ENCODE data around the gene ATXN10.

ATXN10 gene

DNA sequence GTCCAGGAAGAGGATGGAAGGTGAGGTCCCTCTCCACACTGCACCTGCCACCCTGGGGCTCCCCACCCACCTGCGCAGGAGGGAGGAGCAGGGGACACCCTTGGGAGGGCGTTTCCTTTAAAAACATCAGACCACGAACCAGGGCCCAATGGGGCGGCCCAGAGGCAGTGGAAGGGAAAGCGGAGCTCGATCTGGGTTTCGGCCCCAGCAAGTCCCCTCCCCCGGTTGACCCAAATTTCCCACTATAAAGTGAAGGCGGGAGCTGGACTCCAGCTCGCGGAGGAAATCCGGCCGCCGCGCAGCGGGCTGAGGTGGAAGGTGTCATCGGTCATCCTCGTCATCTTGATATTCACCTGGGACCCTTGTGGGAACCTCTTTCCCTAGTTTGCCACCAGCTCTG, 206.0 kb downstream of the ATXN10 start:
- DNase-seq (ENCODE audit: low read depth, low spot score): no peak

- no peak for DNase-seq (ENCODE audit: low read depth, low spot score)
Observed at GRCh38 chr22:45878051-45878781, 206.6 kb downstream of the ATXN10 start.

DNA sequence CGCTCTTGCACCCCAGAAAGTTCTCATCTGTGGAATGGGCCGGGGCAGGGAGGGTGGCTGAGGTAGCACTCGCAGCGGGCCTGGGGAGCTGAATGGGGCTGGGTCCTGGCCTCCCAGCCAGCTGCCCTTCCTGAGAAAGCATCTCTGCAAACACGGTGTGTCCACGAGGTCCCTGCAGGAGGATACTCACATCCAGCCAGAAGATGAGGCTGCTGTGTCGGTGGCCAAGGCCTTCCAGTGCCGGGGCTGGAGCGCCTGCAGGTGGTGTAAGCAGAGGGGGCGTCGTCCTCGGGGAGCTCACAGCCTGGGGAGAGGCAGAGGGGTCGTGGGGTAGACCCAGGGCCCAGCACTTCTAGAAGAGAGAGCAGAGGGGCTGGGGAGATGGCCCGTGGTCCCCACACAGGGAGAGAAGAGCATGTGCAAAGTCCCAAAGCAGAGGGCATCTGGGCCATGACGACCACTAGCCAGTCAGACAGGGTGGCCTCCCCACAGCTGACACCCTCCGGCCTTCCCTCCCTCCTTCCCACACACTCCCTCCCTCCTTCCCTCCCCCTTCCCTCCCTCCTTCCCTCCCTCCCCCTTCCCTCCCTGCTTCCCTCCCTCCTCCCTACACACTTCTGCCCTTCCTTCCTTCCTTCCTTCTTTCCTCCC, 207.4 kb downstream of the ATXN10 start:
- DNase-seq (ENCODE audit: low read depth, low spot score): no peak

GRCh38 chr22:45879552-45879949, 207.9 kb downstream of the ATXN10 start:
- no peak for DNase-seq (ENCODE audit: low read depth, low spot score)

DNA sequence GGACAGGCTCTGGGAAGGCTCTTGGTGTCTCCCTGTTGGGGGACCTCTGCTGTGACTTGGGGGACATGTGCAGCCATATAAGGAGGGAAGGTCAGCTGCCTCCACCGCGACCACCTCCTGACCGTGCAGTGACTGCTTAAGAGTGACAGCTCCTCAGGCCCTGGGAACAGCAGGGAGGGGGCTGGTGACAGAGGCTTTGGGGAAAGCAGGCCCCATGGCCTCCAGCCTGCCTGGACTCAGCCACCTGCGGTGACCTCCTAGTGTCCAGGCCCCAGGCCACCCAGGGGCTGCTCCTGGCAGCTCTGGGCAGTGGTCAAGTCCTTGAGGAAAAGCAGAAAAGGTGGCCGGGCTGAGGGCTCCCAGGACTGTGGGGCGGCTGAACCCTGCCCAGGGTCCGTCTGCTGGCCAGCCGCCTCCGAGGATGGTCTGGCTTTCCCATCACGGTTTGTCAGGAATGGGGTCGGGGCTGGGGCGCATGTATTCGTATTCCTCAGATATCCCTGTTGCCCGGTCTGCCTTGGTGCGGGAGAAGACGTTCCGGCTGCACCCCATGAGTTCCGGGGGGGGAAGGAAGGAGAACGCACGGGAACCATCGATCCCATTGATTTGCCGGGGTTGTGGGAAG, 208.6 kb downstream of the ATXN10 start:
- no peak for DNase-seq (ENCODE audit: low read depth, low spot score)

GRCh38 chr22:45880716-45881523, 209.3 kb downstream of the ATXN10 start:
- DNase-seq (ENCODE audit: low read depth, low spot score): no peak

DNA sequence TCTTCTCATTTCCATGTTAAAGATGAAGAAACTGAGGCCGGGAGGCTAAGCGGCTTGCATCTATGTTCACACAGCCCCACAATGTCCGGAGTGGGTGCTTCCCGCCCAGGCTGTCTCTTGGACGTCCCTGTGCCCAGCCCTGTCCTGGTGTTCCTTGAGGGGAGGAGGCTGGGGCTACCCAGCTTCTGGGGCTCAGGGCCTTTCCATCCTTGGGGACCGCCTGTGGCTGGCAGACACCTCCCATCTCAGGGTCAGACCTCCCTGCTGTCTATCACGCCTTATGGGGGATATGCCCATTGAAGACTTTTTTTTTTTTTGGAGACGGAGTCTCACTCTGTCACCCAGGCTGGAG, 209.9 kb downstream of the ATXN10 start:
- DNase-seq (ENCODE audit: low read depth, low spot score): no peak

DNA sequence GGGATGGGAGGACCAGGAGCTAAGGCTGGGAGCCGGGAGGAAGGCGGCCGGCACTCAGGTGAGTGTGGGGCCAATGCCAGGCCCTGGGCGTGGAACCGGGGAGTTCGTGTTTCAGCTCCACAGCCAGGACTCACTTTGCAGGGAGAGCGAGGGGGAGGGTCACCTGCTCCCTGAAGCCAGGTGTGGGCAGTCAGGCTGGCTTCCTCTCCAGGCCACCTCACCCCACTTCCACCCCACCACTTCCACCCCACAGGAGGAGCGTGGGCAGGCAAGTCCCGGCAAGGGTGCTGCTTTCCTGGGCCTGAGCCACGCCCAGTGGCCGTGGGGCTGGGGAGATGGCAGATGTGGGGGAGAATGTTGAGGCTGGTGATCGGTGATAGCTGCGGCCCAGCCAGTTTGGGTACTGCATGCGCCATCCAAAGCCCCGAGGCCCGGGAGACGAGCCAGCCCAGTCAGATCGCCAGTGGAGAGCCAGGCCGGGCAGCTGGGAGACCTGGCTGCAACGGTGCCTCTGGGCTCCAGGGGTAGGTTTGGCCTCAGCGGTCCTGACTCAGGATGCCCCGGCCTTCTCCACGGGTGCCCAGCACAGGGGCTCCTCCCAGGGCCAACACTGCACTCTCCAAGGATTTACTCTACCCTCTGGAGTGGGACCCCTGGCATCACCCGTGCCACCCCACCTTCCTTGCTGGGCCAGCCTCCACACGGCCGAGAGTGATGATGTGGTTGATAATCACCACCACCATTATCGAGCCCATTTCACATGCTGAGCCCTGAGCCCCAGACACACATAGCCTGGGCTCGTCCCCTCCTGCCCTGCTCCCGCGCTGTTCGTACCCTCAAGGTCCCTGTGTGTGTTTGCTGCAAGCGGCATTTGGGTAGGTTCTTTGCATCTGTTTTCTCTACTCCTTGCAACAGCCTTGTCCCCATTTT, 211.5 kb downstream of the ATXN10 start:
- no peak for DNase-seq (ENCODE audit: low read depth, low spot score)

DNA sequence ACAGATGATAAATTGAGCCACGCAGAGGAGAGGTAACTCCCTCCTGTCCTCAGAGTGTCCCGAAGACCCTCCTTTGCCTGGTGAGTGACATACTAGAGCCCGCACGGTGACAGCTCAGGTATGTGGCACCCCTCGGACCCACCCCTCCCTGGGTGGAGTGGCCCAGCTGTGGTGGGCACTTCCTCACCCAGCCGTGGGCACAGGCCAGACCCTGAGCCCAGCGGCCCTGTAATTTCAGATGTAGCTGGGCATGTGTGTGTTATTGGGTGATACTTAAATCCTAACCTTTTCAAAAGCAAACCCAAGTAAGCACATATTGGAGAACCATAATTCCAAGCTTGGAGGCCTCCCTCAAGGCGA, 212.2 kb downstream of the ATXN10 start:
- no peak for DNase-seq (ENCODE audit: low read depth, low spot score)

DNA sequence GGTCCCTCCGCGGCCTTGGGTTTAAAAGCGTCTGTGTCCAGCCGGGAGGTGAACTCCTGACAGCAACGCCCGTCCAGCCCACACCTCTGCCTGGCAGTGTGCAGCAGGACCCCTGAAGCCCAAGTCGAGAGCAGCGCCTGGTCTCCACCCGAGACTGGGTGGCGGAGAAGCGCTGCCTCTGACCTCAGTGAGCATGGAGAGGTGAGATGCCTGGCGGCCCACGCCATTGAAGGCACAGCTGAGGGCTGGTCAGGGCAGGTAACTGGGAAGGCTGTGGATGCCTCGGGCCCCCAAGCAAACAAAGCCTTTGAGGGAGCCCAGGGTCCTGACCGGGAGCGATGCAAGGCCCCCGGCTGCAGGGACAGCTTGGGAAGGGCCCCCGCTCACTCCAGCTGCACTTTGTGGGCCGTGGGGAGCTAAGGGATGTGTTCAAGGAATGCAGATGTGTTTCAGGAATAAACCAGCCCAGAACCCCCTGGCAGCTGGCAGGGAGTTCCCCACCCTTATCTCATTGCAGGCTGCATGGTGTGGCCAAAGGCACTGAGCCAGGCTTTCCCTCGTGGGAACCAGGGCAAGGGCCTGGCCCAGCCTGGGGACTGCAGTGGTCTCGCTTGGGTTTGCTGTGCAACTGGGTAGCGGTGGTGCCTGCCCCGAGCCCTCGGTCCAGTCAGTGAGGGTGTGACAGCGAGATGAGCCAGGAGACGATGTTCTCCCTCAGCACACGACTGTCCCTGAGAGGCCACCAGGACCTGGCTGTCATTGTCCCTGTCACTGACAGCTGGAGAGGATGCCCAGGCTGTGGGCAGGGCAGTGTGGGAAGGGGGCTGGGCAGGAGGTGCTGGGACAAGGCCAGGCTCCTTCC, 212.8 kb downstream of the ATXN10 start:
- no peak for DNase-seq (ENCODE audit: low read depth, low spot score)

GRCh38 chr22:45885171-45885840, 213.7 kb downstream of the ATXN10 start:
- DNase-seq (ENCODE audit: low read depth, low spot score): no peak

DNA sequence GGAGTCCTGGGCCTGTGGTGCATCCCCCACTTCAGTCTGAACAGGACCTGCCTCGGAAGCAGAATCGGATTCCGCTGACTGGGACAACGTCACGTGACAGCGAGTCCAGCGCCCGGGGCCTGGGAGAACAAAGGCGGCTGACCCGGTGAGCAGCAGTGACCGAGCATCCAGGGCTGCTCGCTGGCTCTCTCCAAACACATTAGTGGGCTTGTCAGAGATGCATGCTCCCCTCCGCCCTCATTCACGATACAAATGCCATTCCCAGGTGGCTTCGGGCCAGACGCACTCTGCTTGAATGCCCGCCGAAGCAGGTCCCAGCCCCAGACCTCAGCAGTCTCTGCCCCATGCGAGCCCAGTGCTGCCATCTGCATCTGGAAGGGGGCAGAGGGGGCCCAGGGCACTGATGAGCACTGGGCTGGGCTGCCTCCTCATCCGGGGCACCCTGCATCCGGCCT, 214.3 kb downstream of the ATXN10 start:
- no peak for DNase-seq (ENCODE audit: low read depth, low spot score)

DNA sequence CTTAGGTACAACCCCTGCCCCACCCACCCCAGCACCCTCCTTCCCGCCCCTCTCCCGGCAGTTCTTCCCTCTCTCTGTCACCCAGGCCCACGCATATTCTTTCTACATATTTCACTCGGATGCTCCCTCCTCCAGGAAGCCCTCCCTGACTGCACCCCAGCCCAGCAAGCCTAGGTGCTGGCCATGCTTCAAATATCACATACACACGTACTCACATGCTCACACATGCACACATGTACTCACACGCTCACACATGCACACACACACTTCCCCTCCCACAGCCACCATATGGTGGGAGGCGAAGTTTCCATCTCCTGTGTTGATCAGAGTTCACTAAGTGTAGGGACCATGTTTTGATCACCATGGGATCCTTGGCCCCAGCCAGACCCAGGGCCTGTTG, 214.9 kb downstream of the ATXN10 start:
- no peak for DNase-seq (ENCODE audit: low read depth, low spot score)

- no peak for DNase-seq (ENCODE audit: low read depth, low spot score)
Observed at GRCh38 chr22:45887202-45888131, 215.8 kb downstream of the ATXN10 start.

- no peak for DNase-seq (ENCODE audit: low read depth, low spot score)
Observed at GRCh38 chr22:45888221-45889092, 216.8 kb downstream of the ATXN10 start.

- no peak for DNase-seq (ENCODE audit: low read depth, low spot score)
Observed at GRCh38 chr22:45889093-45889538, 217.5 kb downstream of the ATXN10 start.

GRCh38 chr22:45889539-45890350, 218.1 kb downstream of the ATXN10 start:
- DNase-seq (ENCODE audit: low read depth, low spot score): no peak
